Measurements from ENCODE around the gene PARVB.

DNA sequence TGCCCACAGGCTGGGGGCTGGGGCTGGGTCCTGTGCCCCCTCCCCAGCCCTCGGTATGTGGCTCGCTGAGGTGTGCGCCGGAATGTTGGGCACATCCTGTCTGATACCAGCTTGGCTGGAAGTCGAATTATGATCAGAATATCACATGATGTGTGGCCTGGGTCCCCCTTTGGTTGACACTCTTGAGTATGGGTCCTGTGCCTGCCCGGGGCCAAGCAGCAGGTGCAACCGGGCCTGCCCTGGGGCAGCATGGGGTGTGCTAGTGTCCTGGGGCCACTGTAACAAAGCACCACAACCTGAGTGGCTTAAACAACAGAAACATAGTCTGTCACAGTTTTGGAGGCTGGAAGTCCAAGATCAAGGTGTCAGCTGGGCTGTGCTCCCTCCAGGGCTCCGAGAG is 52.7 kb downstream of the PARVB start:
- no peak for TF ChIP-seq EZH2 (IDR thresholded peaks at IDR 0.05; ENCODE audit: borderline replicate concordance, low read depth, low read length, severe bottlenecking)
- TF ChIP-seq, protein P1, sequence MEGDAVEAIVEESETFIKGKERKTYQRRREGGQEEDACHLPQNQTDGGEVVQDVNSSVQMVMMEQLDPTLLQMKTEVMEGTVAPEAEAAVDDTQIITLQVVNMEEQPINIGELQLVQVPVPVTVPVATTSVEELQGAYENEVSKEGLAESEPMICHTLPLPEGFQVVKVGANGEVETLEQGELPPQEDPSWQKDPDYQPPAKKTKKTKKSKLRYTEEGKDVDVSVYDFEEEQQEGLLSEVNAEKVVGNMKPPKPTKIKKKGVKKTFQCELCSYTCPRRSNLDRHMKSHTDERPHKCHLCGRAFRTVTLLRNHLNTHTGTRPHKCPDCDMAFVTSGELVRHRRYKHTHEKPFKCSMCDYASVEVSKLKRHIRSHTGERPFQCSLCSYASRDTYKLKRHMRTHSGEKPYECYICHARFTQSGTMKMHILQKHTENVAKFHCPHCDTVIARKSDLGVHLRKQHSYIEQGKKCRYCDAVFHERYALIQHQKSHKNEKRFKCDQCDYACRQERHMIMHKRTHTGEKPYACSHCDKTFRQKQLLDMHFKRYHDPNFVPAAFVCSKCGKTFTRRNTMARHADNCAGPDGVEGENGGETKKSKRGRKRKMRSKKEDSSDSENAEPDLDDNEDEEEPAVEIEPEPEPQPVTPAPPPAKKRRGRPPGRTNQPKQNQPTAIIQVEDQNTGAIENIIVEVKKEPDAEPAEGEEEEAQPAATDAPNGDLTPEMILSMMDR (IDR thresholded peaks at IDR 0.05; ENCODE audit: extremely low read depth in 1 of 2, insufficient read depth in 1 of 2, low read depth in 1 of 2, low read length in 2 of 2) = no peak
- TF ChIP-seq POLR2AphosphoS5 (IDR thresholded peaks at IDR 0.05; ENCODE audit: insufficient read depth, low read depth, low read length) = no peak

Data from endothelial cell of umbilical vein (primary cell).